Mammary epithelial cell (primary cell): ENCODE data around the gene COL5A1.

Experiments
- EZH2 ChIP-seq: IDR thresholded peaks from 2 replicates; pipeline ENCODE4 v1.6.1; 2012; ENCODE audit warnings: low read length, inconsistent platforms, borderline replicate concordance
- TF ChIP-seq, protein P1 (sequence below), 2 donors: IDR thresholded peaks in 1 of 2; conservative IDR thresholded peaks in 1 of 2; 2 replicates each; pipeline ENCODE4 v1.5.1; 2011 to 2012; ENCODE audit warnings: inconsistent platforms in 2 of 2, low read length in 2 of 2, mild to moderate bottlenecking in 2 of 2, control low read depth in 1 of 2, low read depth in 1 of 2; ENCODE audit not compliant: insufficient read depth in 1 of 2; ENCODE audit errors: extremely low read depth in 1 of 2

GRCh38 chr9:134689321-134690181, 47.9 kb downstream of the COL5A1 start:
- TF ChIP-seq, protein P1, sequence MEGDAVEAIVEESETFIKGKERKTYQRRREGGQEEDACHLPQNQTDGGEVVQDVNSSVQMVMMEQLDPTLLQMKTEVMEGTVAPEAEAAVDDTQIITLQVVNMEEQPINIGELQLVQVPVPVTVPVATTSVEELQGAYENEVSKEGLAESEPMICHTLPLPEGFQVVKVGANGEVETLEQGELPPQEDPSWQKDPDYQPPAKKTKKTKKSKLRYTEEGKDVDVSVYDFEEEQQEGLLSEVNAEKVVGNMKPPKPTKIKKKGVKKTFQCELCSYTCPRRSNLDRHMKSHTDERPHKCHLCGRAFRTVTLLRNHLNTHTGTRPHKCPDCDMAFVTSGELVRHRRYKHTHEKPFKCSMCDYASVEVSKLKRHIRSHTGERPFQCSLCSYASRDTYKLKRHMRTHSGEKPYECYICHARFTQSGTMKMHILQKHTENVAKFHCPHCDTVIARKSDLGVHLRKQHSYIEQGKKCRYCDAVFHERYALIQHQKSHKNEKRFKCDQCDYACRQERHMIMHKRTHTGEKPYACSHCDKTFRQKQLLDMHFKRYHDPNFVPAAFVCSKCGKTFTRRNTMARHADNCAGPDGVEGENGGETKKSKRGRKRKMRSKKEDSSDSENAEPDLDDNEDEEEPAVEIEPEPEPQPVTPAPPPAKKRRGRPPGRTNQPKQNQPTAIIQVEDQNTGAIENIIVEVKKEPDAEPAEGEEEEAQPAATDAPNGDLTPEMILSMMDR (conservative IDR thresholded peaks at IDR 0.05 in 1 of 2, IDR thresholded peaks at IDR 0.05 in 1 of 2; ENCODE audit: extremely low read depth in 1 of 2, insufficient read depth in 1 of 2, low read depth in 1 of 2, low read length in 2 of 2): peak; percentile 27 to 51
- TF ChIP-seq EZH2: no peak
